IPS-20b (cell line): ENCODE data around the gene GON4L.
"Not testable (repeated sequence)": the region's sequence is repeated elsewhere in the genome, so short reads cannot be mapped to it uniquely, and the experiment has no call there.

Experiments used
- H3K27ac ChIP-seq: one replicate; pipeline ENCODE4 v1.5.1; 2013; ENCODE audit warnings: low read length
- H3K27me3 ChIP-seq: 2 replicates; pipeline ENCODE4 v1.6.1; 2013; ENCODE audit warnings: mild to moderate bottlenecking, low read length, inconsistent platforms; ENCODE audit not compliant: insufficient read depth
- H3K36me3 ChIP-seq: 2 replicates; pipeline ENCODE4 v1.6.1; 2013; ENCODE audit warnings: low read depth, mild to moderate bottlenecking, inconsistent platforms, low read length, moderate library complexity; ENCODE audit not compliant: insufficient read depth
- H3K4me1 ChIP-seq: 2 replicates; pipeline ENCODE4 v1.6.1; 2013; ENCODE audit warnings: mild to moderate bottlenecking, control low read depth, inconsistent platforms, low read length, moderate library complexity; ENCODE audit not compliant: insufficient read depth
- H3K4me3 ChIP-seq: 2 replicates; pipeline ENCODE4 v1.5.1; 2013; ENCODE audit warnings: mild to moderate bottlenecking, low read length, inconsistent platforms
- H3K9ac ChIP-seq: 2 replicates; pipeline ENCODE4 v1.6.1; 2013; ENCODE audit warnings: low read depth, mild to moderate bottlenecking, inconsistent platforms, low read length, moderate library complexity
- H3K9me3 ChIP-seq: 2 replicates; pipeline ENCODE4 v1.6.1; 2013; ENCODE audit warnings: mild to moderate bottlenecking, low read depth, low read length, inconsistent platforms; ENCODE audit not compliant: insufficient read depth

The GON4L gene

GRCh38 chr1:155847823-155848529, 9.0 kb downstream of the GON4L start:
- no peaks in the 10 kb centered on the region for H3K4me1 ChIP-seq
- H3K9ac ChIP-seq = no peak overlapping the region
- H3K36me3 ChIP-seq = peaks cover 83% of the 10 kb centered on the region
- no peak overlapping the region for H3K4me3 ChIP-seq
- no peak overlapping the region for H3K27ac ChIP-seq
- no peaks in the 10 kb centered on the region for H3K27me3 ChIP-seq
- H3K9me3 ChIP-seq = no peaks in the 10 kb centered on the region

DNA sequence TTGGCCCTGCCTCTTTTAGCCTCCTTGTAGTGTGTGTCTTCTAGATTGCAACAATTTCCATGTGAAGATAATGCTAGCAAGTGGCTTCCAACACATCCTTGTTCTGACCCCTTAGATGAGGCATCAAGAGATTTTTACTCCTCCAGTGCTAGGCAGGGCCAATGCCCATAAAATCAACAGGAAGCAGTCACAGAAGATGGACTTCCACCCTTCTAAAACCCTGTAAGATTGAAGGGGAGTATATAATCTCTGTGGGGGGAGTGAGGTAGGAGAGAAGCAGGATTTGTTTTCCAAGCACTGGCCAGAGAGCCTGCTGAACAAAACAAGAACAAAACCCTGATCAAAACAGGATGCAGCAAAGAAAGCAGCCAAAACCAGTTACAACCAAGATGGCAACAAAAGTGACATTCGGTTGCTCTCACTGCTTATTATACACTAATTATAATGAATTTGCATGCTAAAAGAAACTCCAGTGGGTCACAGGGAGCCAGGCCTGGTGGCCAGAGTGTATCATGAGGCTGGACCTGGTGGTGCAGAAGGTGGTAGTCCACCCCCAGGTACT, 12.1 kb downstream of the GON4L start:
- Histone ChIP-seq H3K27ac (no peak overlapping the region), H3K9ac (no peak overlapping the region), H3K4me1 (no peaks in the 10 kb centered on the region), H3K9me3 (no peaks in the 10 kb centered on the region), H3K4me3 (no peak overlapping the region), H3K36me3 (peaks cover 65% of the 10 kb centered on the region), H3K27me3 (no peaks in the 10 kb centered on the region)

GRCh38 chr1:155840386-155840785, 16.6 kb downstream of the GON4L start:
- no peaks in the 10 kb centered on the region for H3K9me3 ChIP-seq
- H3K4me3 ChIP-seq = no peak overlapping the region

GRCh38 chr1:155835548-155835947, 21.5 kb downstream of the GON4L start:
- no peak overlapping the region for H3K27ac ChIP-seq
- H3K9me3 ChIP-seq = no peaks in the 10 kb centered on the region
- no peak overlapping the region for H3K4me3 ChIP-seq
- H3K27me3 ChIP-seq = no peaks in the 10 kb centered on the region
- H3K4me1 ChIP-seq = no peaks in the 10 kb centered on the region; the same call in 1 of the 2 replicates
- H3K9ac ChIP-seq = no peak overlapping the region
- H3K36me3 ChIP-seq = peaks cover 9% of the 10 kb centered on the region; the same call in 1 of the 2 replicates

More at GRCh38 chr1:155840386-155840785, 16.6 kb downstream of the GON4L start:
- Histone ChIP-seq H3K27me3 (no peaks in the 10 kb centered on the region), H3K36me3 (peaks cover 40% of the 10 kb centered on the region), H3K9ac (no peak overlapping the region), H3K4me1 (no peaks in the 10 kb centered on the region), H3K27ac (no peak overlapping the region)

DNA sequence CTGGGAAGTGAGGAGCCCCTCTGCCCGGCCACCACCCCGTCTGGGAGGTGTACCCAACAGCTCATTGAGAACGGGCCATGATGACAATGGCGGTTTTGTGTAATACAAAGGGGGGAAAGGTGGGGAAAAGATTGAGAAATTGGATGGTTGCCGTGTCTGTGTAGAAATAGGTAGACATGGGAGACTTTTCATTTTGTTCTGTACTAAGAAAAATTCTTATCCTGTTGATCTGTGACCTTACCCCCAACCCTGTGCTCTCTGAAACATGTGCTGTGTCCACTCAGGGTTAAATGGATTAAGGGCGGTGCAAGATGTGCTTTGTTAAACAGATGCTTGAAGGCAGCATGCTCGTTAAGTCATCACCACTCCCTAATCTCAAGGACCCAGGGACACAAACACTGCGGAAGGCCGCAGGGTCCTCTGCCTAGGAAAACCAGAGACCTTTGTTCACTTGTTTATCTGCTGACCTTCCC, 22.1 kb downstream of the GON4L start:
- H3K9ac ChIP-seq, H3K4me3 ChIP-seq, H3K36me3 ChIP-seq, H3K27me3 ChIP-seq, H3K27ac ChIP-seq, H3K9me3 ChIP-seq, H3K4me1 ChIP-seq: not testable (repeated sequence)

DNA sequence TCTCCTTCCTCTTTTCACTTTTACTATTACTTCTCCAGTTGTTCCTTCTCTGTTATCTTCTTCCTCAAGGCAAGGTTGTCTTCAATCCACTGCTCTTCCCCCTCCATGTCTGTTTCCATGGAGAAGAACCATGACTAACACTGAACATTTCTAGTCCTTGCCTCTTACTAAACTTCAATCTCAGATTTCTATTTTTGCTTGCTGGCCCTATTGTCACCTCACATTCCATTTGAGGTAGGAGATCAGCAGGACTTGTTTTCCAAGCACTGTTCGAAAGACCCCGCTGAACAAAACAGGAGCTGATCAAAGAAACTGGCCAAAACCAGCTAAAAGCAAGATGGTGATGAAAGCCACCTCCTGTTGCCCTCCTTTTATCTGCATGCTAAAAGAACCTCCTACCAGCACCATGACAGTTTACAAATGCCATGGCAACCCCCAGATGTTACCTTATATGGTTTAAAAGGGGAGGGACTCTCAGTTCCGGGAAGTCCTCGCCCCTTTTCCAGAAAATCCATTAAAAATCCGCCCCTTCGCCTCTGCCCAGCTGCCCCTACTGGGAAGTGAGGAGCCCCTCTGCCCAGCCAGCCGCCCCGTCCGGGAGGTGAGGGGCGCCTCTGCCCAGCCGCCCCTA, 22.6 kb downstream of the GON4L start:
- H3K9me3 ChIP-seq = no peaks in the 10 kb centered on the region
- peaks cover 9% of the 10 kb centered on the region; the same call in 1 of the 2 replicates for H3K36me3 ChIP-seq
- no peak overlapping the region for H3K4me3 ChIP-seq
- H3K27me3 ChIP-seq = no peaks in the 10 kb centered on the region
- no peaks in the 10 kb centered on the region; the same call in 1 of the 2 replicates for H3K4me1 ChIP-seq
- H3K27ac ChIP-seq = no peak overlapping the region
- peak overlapping the region; percentile 16; the same call in 1 of the 2 replicates for H3K9ac ChIP-seq

GRCh38 chr1:155833665-155834295, 23.2 kb downstream of the GON4L start:
- no peak overlapping the region for H3K4me3 ChIP-seq
- H3K36me3 ChIP-seq = peaks cover 9% of the 10 kb centered on the region; the same call in 1 of the 2 replicates
- no peaks in the 10 kb centered on the region for H3K27me3 ChIP-seq
- peak overlapping the region; percentile 16; the same call in 1 of the 2 replicates for H3K9ac ChIP-seq
- H3K9me3 ChIP-seq = no peaks in the 10 kb centered on the region
- H3K4me1 ChIP-seq = no peaks in the 10 kb centered on the region; the same call in 1 of the 2 replicates
- peak overlapping the region; percentile 81 for H3K27ac ChIP-seq

- H3K36me3 ChIP-seq = peaks cover 9% of the 10 kb centered on the region
These were observed 25.6 kb downstream of the GON4L start for GRCh38 chr1:155831279-155831976.

DNA sequence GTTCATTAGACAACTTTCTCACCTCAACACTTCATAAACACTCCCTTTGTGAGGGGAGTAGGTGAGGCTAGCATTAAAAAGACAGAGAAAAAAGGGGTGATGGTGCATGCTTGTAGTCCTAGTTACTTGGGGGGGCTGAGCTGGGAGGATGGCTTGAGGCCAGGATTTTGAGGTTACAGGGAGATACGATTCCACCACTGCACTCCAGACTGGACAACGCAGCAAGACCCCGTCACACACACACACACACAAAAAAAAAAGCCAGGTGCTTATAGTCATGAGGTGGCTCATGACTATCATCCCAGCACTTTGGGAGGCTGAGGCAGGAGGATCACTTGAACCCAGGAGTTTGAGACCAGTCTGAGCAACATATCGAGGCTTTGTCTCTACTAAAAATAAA, 29.6 kb downstream of the GON4L start:
- no peak overlapping the region for H3K27ac ChIP-seq
- peaks cover 35% of the 10 kb centered on the region for H3K36me3 ChIP-seq
- no peak overlapping the region for H3K9ac ChIP-seq

More at GRCh38 chr1:155831279-155831976, 25.6 kb downstream of the GON4L start:
- H3K9me3 ChIP-seq = no peaks in the 10 kb centered on the region
- H3K4me1 ChIP-seq = no peaks in the 10 kb centered on the region; the same call in 1 of the 2 replicates
- no peak overlapping the region for H3K4me3 ChIP-seq
- H3K27me3 ChIP-seq = no peaks in the 10 kb centered on the region
- no peak overlapping the region for H3K9ac ChIP-seq
- no peak overlapping the region for H3K27ac ChIP-seq

GRCh38 chr1:155816351-155816750, 40.7 kb downstream of the GON4L start:
- Histone ChIP-seq H3K9ac (no peak overlapping the region), H3K27ac (no peak overlapping the region), H3K4me3 (no peak overlapping the region), H3K4me1 (no peaks in the 10 kb centered on the region), H3K27me3 (no peaks in the 10 kb centered on the region), H3K36me3 (peaks cover 93% of the 10 kb centered on the region), H3K9me3 (no peaks in the 10 kb centered on the region)

More for the DNA sequence above, 29.6 kb downstream of the GON4L start:
- Histone ChIP-seq H3K4me1 (no peaks in the 10 kb centered on the region), H3K4me3 (no peak overlapping the region), H3K9me3 (no peaks in the 10 kb centered on the region), H3K27me3 (no peaks in the 10 kb centered on the region)

DNA sequence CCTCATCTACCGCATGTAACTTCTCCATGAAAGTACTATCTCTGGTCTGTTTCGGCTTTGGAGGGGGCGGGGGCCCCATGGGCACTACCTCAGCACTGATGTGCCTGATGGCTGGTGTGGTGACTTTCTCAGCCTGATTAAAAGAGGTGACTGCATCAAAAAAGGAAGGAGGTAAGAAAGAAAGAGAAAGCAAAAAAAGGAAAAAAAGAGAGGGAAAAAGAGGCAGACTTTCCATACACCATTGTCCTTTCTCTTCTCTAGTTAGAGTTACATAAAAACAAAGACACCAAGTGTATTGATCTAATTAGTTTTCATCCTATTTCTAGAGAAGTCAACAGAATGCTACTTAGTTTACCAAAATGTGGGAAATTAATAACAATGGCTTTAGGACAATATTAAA, 43.3 kb downstream of the GON4L start:
- Histone ChIP-seq H3K4me3 (no peak overlapping the region), H3K9ac (no peak overlapping the region), H3K9me3 (no peaks in the 10 kb centered on the region), H3K27ac (no peak overlapping the region), H3K36me3 (peaks cover 82% of the 10 kb centered on the region), H3K27me3 (no peaks in the 10 kb centered on the region), H3K4me1 (no peaks in the 10 kb centered on the region)
